Hepatocyte (in vitro differentiated cells): ENCODE measurements around the gene KRT84.

ENCODE experiments used
- EZH2phosphoT487 ChIP-seq: fragments of 200-600 bp; sonication (generic); IDR thresholded peaks from one replicate; pipeline ENCODE4 v1.6.1; 2018; ENCODE audit warnings: antibody characterized with exemption, mild to moderate bottlenecking, low read depth, moderate library complexity; ENCODE audit not compliant: unreplicated experiment, severe bottlenecking
- TF ChIP-seq, protein P1 (sequence below): fragments of 200-600 bp; sonication (generic); IDR thresholded peaks from 2 replicates; pipeline ENCODE4 v1.5.1; 2016; ENCODE audit warnings: antibody characterized with exemption, mild to moderate bottlenecking; ENCODE audit not compliant: poor library complexity

DNA sequence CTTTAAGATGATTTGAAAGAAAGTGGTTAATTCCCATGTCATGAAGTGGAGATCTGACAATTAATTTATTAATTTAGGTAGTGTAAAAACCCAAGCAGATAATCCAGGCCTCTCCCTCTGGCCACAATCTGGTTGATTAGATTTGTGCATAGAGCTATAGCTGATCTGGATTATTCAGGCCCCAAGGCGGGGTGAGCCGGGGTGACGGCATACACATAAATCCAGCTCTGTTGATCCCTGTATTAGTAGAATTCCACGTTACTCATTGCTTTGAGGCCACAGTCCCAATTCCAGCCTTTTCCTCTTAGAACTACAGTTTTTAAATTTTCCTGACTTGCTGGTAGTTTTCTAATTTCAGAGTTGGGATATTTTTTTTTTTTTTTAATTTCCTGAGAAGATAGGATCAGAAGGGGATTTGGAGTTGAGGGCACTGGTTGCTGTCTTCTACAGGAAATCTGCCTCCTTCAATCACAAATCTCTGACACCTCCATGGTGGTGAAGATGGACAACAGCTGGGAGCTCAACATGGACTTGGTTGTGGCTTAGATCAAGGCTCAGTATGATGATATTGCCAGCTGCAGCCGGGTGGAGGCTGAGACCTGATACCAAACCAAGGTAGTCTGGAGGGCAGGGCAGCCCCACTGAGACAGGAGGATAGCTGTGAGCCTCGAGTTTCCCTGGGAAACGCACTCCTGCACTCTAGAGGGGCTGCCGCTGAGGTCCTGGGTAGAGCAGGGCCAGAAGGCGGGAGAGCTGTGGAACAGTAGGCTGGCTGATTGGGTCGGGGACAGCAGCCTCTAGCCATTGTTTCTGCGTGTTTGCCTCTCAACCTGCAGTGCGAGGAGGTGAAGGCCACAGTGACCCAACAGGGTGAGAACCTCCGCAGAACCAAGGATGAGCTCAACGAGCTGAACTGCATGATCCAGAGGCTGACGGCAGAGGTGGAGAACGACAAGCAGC is 37.6 kb downstream of the KRT84 start:
- TF ChIP-seq, protein P1, sequence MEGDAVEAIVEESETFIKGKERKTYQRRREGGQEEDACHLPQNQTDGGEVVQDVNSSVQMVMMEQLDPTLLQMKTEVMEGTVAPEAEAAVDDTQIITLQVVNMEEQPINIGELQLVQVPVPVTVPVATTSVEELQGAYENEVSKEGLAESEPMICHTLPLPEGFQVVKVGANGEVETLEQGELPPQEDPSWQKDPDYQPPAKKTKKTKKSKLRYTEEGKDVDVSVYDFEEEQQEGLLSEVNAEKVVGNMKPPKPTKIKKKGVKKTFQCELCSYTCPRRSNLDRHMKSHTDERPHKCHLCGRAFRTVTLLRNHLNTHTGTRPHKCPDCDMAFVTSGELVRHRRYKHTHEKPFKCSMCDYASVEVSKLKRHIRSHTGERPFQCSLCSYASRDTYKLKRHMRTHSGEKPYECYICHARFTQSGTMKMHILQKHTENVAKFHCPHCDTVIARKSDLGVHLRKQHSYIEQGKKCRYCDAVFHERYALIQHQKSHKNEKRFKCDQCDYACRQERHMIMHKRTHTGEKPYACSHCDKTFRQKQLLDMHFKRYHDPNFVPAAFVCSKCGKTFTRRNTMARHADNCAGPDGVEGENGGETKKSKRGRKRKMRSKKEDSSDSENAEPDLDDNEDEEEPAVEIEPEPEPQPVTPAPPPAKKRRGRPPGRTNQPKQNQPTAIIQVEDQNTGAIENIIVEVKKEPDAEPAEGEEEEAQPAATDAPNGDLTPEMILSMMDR, result no peak
- no peak for TF ChIP-seq EZH2phosphoT487
